CD4-positive, alpha-beta memory T cell (primary cell): ENCODE results near the gene ZNF397. TPM values are rescaled to one million over a fixed set of nuclear protein-coding genes. Genes with fewer than 3 reads are reported as not detected.

ENCODE experiments used
- CTCF ChIA-PET: fragments of 350-600 bp; sonication (Branson Sonifier 250); formaldehyde crosslinking; loops from one replicate; lab custom pipeline; 2021; ENCODE audit warnings: inconsistent platforms; ENCODE audit not compliant: partially characterized antibody; lab: Charles Lee
- POLR2A ChIA-PET: fragments of 350-600 bp; sonication (Branson Sonifier 250); formaldehyde crosslinking; loops from one replicate; lab custom pipeline; 2021; ENCODE audit not compliant: partially characterized antibody; lab: Charles Lee
- DNase-seq, 5 donors: peaks; one replicate each; pipeline versions ENCODE4 v3.0.0 to v3.0.0-alpha.2; 2020 to 2022; ENCODE audit warnings: mixed read lengths in 1 of 5
- H3K27ac ChIP-seq: one replicate; pipeline ENCODE4 v1.7.0; 2013; ENCODE audit warnings: low read depth, low read length
- H3K27me3 ChIP-seq: 2 replicates; pipeline ENCODE4 v1.7.0; 2013; ENCODE audit warnings: mild to moderate bottlenecking, low read length, moderate library complexity; ENCODE audit not compliant: insufficient read depth
- H3K36me3 ChIP-seq: 2 replicates; pipeline ENCODE4 v1.7.0; 2013; ENCODE audit warnings: mild to moderate bottlenecking, low read length, moderate library complexity; ENCODE audit not compliant: insufficient read depth
- H3K4me1 ChIP-seq: 2 replicates; pipeline ENCODE4 v1.7.0; 2013; ENCODE audit warnings: mild to moderate bottlenecking, low read length, moderate library complexity; ENCODE audit not compliant: insufficient read depth
- H3K4me3 ChIP-seq, 2 donors: one replicate each; pipeline ENCODE4 v1.7.0; 2013; ENCODE audit warnings: low read length in 2 of 2, mild to moderate bottlenecking in 1 of 2
- H3K9me3 ChIP-seq, 2 donors: one replicate each; pipeline ENCODE4 v1.7.0; 2013; ENCODE audit warnings: low read length in 2 of 2, control low read depth in 1 of 2; ENCODE audit not compliant: control insufficient read depth in 1 of 2
- H3K27ac Mint-ChIP-seq, 7 donors: one replicate each; pipeline ENCODE4 v1.8.0; 2020 to 2021; ENCODE audit warnings: mixed read lengths in 7 of 7, mild to moderate bottlenecking in 6 of 7, inconsistent platforms in 3 of 7, moderate library complexity in 3 of 7
- H3K27me3 Mint-ChIP-seq, 2 donors: one replicate each; pipeline ENCODE4 v1.8.0; 2020 to 2021; ENCODE audit warnings: mixed read lengths in 2 of 2
- H3K36me3 Mint-ChIP-seq, 2 donors: one replicate each; pipeline ENCODE4 v1.8.0; 2020 to 2021; ENCODE audit warnings: mixed read lengths in 2 of 2, inconsistent platforms in 1 of 2, mild to moderate bottlenecking in 1 of 2
- H3K4me1 Mint-ChIP-seq, 4 donors: one replicate each; pipeline ENCODE4 v1.8.0; 2020 to 2021; ENCODE audit warnings: mixed read lengths in 4 of 4, mild to moderate bottlenecking in 1 of 4
- H3K4me3 Mint-ChIP-seq, 8 donors: one replicate each; pipeline ENCODE4 v1.8.0; 2020 to 2021; ENCODE audit warnings: mixed read lengths in 8 of 8, mild to moderate bottlenecking in 7 of 8, moderate library complexity in 6 of 8, inconsistent platforms in 3 of 8
- H3K9me3 Mint-ChIP-seq, 8 donors: one replicate each; pipeline ENCODE4 v1.8.0; 2020 to 2021; ENCODE audit warnings: mixed read lengths in 8 of 8, mild to moderate bottlenecking in 5 of 8, inconsistent platforms in 3 of 8, moderate library complexity in 1 of 8
- intact Hi-C: fragments of 100-400 bp; cut with micrococcal nuclease; formaldehyde crosslinking; loops from one replicate; pipeline ENCODE4 v1.15.1; 2023
- polyA plus RNA-seq, 2 donors: library from polyadenylated mRNA; unstranded; fragments of 300-500 nt; fragmentation: Illumina TruSeq; gene quantifications; one replicate each; pipeline ENCODE4 v1.2.3, GENCODE V29; 2021
- total RNA-seq, 2 experiments: library from RNA; stranded (reverse); gene quantifications; one replicate each; pipeline ENCODE4 v1.2.3, GENCODE V29; 2021

The ZNF397 gene
- total and polyA plus RNA-seq, 4 experiments from 2014 or later: 4.6 to 58.5 (median 31.8) TPM

- H3K9me3 Mint-ChIP-seq: peaks cover 0 to 99% (median 84%) of the 10 kb centered on the region in 8 donors
- Histone ChIP-seq H3K27ac (no peak overlapping the region), H3K27me3 (no peaks in the 10 kb centered on the region), H3K4me3 (no peak overlapping the region), H3K9me3 (peaks cover 17 to 68% of the 10 kb centered on the region in 2 donors), H3K4me1 (no peaks in the 10 kb centered on the region), H3K36me3 (peaks cover 19% of the 10 kb centered on the region)
- H3K4me3 Mint-ChIP-seq: no peak overlapping the region
- ChIA-PET POLR2A (no interaction called here), CTCF (interaction anchor here (1.0 to 1.2 kb wide), 2 partner anchors 17 to 83 kb away, joined by 3 read pairs; no protein-coding TSS in a partner anchor)
- H3K27ac Mint-ChIP-seq: no peak overlapping the region
- H3K27me3 Mint-ChIP-seq: no peaks in the 10 kb centered on the region
- intact Hi-C loops: no loop called here
- peaks cover 88 to 92% of the 10 kb centered on the region in 2 donors for H3K36me3 Mint-ChIP-seq
- DNase-seq: no peak
- peaks cover 0 to 4% (median under 1%) of the 10 kb centered on the region in 4 donors for H3K4me1 Mint-ChIP-seq
Measured at GRCh38 chr18:35303610-35304009, 62.8 kb downstream of the ZNF397 start.

- intact Hi-C loops: no loop called here
- H3K4me3 ChIP-seq: no peak overlapping the region
- peaks cover 0 to 2% (median 0%) of the 10 kb centered on the region in 4 donors for H3K4me1 Mint-ChIP-seq
- peaks cover 26 to 71% of the 10 kb centered on the region in 2 donors for H3K9me3 ChIP-seq
- H3K9me3 Mint-ChIP-seq: peaks cover 0 to 98% (median 87%) of the 10 kb centered on the region in 8 donors
- H3K27me3 ChIP-seq: no peaks in the 10 kb centered on the region
- no peak overlapping the region for H3K27ac ChIP-seq
- no peaks in the 10 kb centered on the region for H3K4me1 ChIP-seq
- CTCF ChIA-PET: no interaction called here
- no peak for DNase-seq
- peak overlapping the region in 2 of 7 donors; percentile 4 to 41 for H3K27ac Mint-ChIP-seq
- H3K36me3 ChIP-seq: peaks cover 19% of the 10 kb centered on the region
- H3K36me3 Mint-ChIP-seq: peaks cover 73 to 77% of the 10 kb centered on the region in 2 donors
- H3K4me3 Mint-ChIP-seq: no peak overlapping the region
- POLR2A ChIA-PET: no interaction called here
- H3K27me3 Mint-ChIP-seq: no peaks in the 10 kb centered on the region
Measured at GRCh38 chr18:35306588-35307250, 65.9 kb downstream of the ZNF397 start.

Other genes with a start within 250 kb of the ZNF397 start
- gene MAPRE2, start 199.6 kb upstream of the ZNF397 start, total RNA-seq: 10 to 100 TPM; 48.8 to 54.1 TPM
- 100 to 1,000 TPM in 1 of 2 donors, 10 to 100 TPM in 1; 66.5 to 100 TPM for gene MAPRE2, start 199.6 kb upstream of the ZNF397 start, polyA plus RNA-seq
- 10 to 100 TPM; 16.9 to 18.4 TPM for gene ZSCAN30, start 49.2 kb downstream of the ZNF397 start, total RNA-seq
- gene ZSCAN30, start 49.2 kb downstream of the ZNF397 start, polyA plus RNA-seq: 1 to 10 TPM; 2.6 to 5.6 TPM
- gene ZNF24, start 103.4 kb downstream of the ZNF397 start, total RNA-seq: 10 to 100 TPM; 89.1 to 90.5 TPM
- 10 to 100 TPM; 67.9 to 76.1 TPM for gene ZNF24, start 103.4 kb downstream of the ZNF397 start, polyA plus RNA-seq
- 1 to 10 TPM; 5.5 to 7.3 TPM for gene ZNF396, start 136.3 kb downstream of the ZNF397 start, total RNA-seq
- 1 to 10 TPM; 1.1 to 1.5 TPM for gene ZNF396, start 136.3 kb downstream of the ZNF397 start, polyA plus RNA-seq